Mucosa of gallbladder (tissue), 1 donor: ENCODE results near the gene DLG2. TPM values are rescaled to one million over a fixed set of nuclear protein-coding genes. Genes with fewer than 3 reads are reported as not detected.
"Not testable (repeated sequence)": the region's sequence is repeated elsewhere in the genome, so short reads cannot be mapped to it uniquely, and the experiment has no call there.

Experiments used
- DNase-seq: peaks from one replicate; pipeline ENCODE4 v3.0.0-alpha.2; 2020; ENCODE audit warnings: low spot score
- total RNA-seq: library from RNA; stranded (reverse); gene quantifications from one replicate; pipeline ENCODE4 v1.2.1, GENCODE V29; 2021
- donor health status: DM: no; HTN: no; CAD: no.

Gene DLG2
- total RNA-seq, 1 donor from 2014 or later: 4.4 TPM

- no peak for DNase-seq
Measured at GRCh38 chr11:85021058-85021457, 606.1 kb downstream of the DLG2 start.

- no peak for DNase-seq
Measured at GRCh38 chr11:84993386-84993785, 633.8 kb downstream of the DLG2 start.

GRCh38 chr11:84990141-84990540 is 637.0 kb downstream of the DLG2 start:
- no peak for DNase-seq

- not testable (repeated sequence) for DNase-seq
Measured at GRCh38 chr11:84987686-84988187, 639.4 kb downstream of the DLG2 start.

- DNase-seq: no peak
Measured at GRCh38 chr11:84981301-84981700, 645.8 kb downstream of the DLG2 start.

GRCh38 chr11:84969103-84969502 is 658.0 kb downstream of the DLG2 start:
- no peak for DNase-seq

- no peak for DNase-seq
Measured at GRCh38 chr11:84965484-84965883, 661.7 kb downstream of the DLG2 start.

- DNase-seq: no peak
Measured at GRCh38 chr11:84963240-84963639, 663.9 kb downstream of the DLG2 start.

GRCh38 chr11:84962018-84962417 is 665.1 kb downstream of the DLG2 start:
- DNase-seq: no peak

- no peak for DNase-seq
Measured at GRCh38 chr11:84958295-84958694, 668.8 kb downstream of the DLG2 start.

- DNase-seq: no peak
Measured at GRCh38 chr11:84950569-84951270, 676.4 kb downstream of the DLG2 start.

- no peak for DNase-seq
Measured at GRCh38 chr11:84947970-84948580, 679.1 kb downstream of the DLG2 start.

- no peak for DNase-seq
Measured at GRCh38 chr11:84947070-84947469, 680.1 kb downstream of the DLG2 start.

- no peak for DNase-seq
Measured at GRCh38 chr11:84930863-84931262, 696.3 kb downstream of the DLG2 start.

- DNase-seq: no peak
Measured at GRCh38 chr11:84929738-84930137, 697.4 kb downstream of the DLG2 start.

GRCh38 chr11:84924154-84924692 is 702.9 kb downstream of the DLG2 start:
- DNase-seq: no peak

- no peak for DNase-seq
Measured at GRCh38 chr11:84923489-84923888, 703.7 kb downstream of the DLG2 start.

GRCh38 chr11:84922836-84923235 is 704.3 kb downstream of the DLG2 start:
- no peak for DNase-seq

- DNase-seq: no peak
Measured at GRCh38 chr11:84922212-84922805, 704.8 kb downstream of the DLG2 start.

- DNase-seq: no peak
Measured at GRCh38 chr11:84914511-84914910, 712.6 kb downstream of the DLG2 start.

GRCh38 chr11:84909740-84910139 is 717.4 kb downstream of the DLG2 start:
- DNase-seq: no peak

GRCh38 chr11:84906995-84907394 is 720.1 kb downstream of the DLG2 start:
- no peak for DNase-seq

GRCh38 chr11:84905411-84905810 is 721.7 kb downstream of the DLG2 start:
- DNase-seq: no peak
